SJSA1 (cell line): Measurements from ENCODE around the gene TBC1D22A. TPM values are rescaled to one million over a fixed set of nuclear protein-coding genes. Genes with fewer than 3 reads are reported as not detected.

Experiments used
- DNase-seq, 2 experiments: peaks; one replicate each; pipeline ENCODE4 v3.0.0-alpha.2; 2015 to 2020; ENCODE audit warnings: low spot score in 2 of 2, low read depth in 1 of 2
- H3K27ac ChIP-seq: fragments of 250-450 bp; sonication (Bioruptor Pico); 2 replicates; pipeline ENCODE4 v1.5.1; 2020; ENCODE audit warnings: mild to moderate bottlenecking, moderate library complexity
- H3K27me3 ChIP-seq: fragments of 250-450 bp; sonication (Bioruptor Pico); replicated peaks from 2 replicates; pipeline ENCODE4 v1.5.1; 2020; ENCODE audit warnings: mild to moderate bottlenecking, moderate library complexity
- H3K36me3 ChIP-seq: fragments of 250-450 bp; sonication (Bioruptor Pico); 2 replicates; pipeline ENCODE4 v1.5.1; 2020; ENCODE audit warnings: mild to moderate bottlenecking
- H3K4me1 ChIP-seq: fragments of 250-450 bp; sonication (Bioruptor Pico); replicated peaks from 2 replicates; pipeline ENCODE4 v1.6.1; 2021; ENCODE audit warnings: mild to moderate bottlenecking
- H3K4me3 ChIP-seq: fragments of 250-450 bp; sonication (Bioruptor Pico); 2 replicates; pipeline ENCODE4 v1.5.1; 2020; ENCODE audit warnings: mild to moderate bottlenecking
- H3K9me3 ChIP-seq: fragments of 250-450 bp; sonication (Bioruptor Pico); replicated peaks from 2 replicates; pipeline ENCODE4 v1.5.1; 2020; ENCODE audit warnings: mild to moderate bottlenecking
- total RNA-seq: library from RNA; depleted of rRNA; stranded (reverse); fragments of >200 nt; shearing (Covaris generic); gene quantifications from 2 replicates; pipeline ENCODE4 v1.2.3, GENCODE V29; 2014

TBC1D22A gene
- total RNA-seq, 1 experiment from 2014 or later: 10.5 TPM

- peaks cover 5% of the 10 kb centered on the region; the same call in 1 of the 2 replicates for H3K4me1 ChIP-seq
- no peaks in the 10 kb centered on the region for H3K27me3 ChIP-seq
- no peaks in the 10 kb centered on the region for H3K36me3 ChIP-seq
- H3K4me3 ChIP-seq: no peak overlapping the region
- no peak overlapping the region for H3K27ac ChIP-seq
- H3K9me3 ChIP-seq: no peaks in the 10 kb centered on the region
- no peak for DNase-seq
Measured at GRCh38 chr22:47065756-47066615, 303.5 kb downstream of the TBC1D22A start.

GRCh38 chr22:47066616-47066905 lies 304.1 kb downstream of the TBC1D22A start:
- Histone ChIP-seq H3K27ac (no peak overlapping the region), H3K9me3 (no peaks in the 10 kb centered on the region), H3K27me3 (no peaks in the 10 kb centered on the region), H3K36me3 (no peaks in the 10 kb centered on the region), H3K4me3 (no peak overlapping the region), H3K4me1 (peaks cover 5% of the 10 kb centered on the region; the same call in 1 of the 2 replicates)
- no peak for DNase-seq

GRCh38 chr22:47067321-47067890 lies 305.0 kb downstream of the TBC1D22A start:
- no peaks in the 10 kb centered on the region for H3K9me3 ChIP-seq
- no peaks in the 10 kb centered on the region for H3K36me3 ChIP-seq
- H3K27ac ChIP-seq: no peak overlapping the region
- no peaks in the 10 kb centered on the region for H3K27me3 ChIP-seq
- H3K4me1 ChIP-seq: peaks cover 5% of the 10 kb centered on the region; the same call in 1 of the 2 replicates
- no peak overlapping the region for H3K4me3 ChIP-seq
- no peak for DNase-seq

- Histone ChIP-seq H3K9me3 (no peaks in the 10 kb centered on the region), H3K27me3 (no peaks in the 10 kb centered on the region), H3K27ac (no peak overlapping the region), H3K4me3 (no peak overlapping the region), H3K36me3 (no peaks in the 10 kb centered on the region), H3K4me1 (peaks cover 5% of the 10 kb centered on the region; the same call in 1 of the 2 replicates)
- no peak for DNase-seq
Measured at GRCh38 chr22:47067911-47068625, 305.6 kb downstream of the TBC1D22A start.

GRCh38 chr22:47068626-47068996 lies 306.2 kb downstream of the TBC1D22A start:
- Histone ChIP-seq H3K27me3 (no peaks in the 10 kb centered on the region), H3K4me1 (peaks cover 5% of the 10 kb centered on the region; the same call in 1 of the 2 replicates), H3K9me3 (no peaks in the 10 kb centered on the region), H3K4me3 (no peak overlapping the region), H3K36me3 (no peaks in the 10 kb centered on the region), H3K27ac (no peak overlapping the region)
- DNase-seq: no peak

- DNase-seq: no peak
- no peaks in the 10 kb centered on the region for H3K27me3 ChIP-seq
- H3K4me1 ChIP-seq: peaks cover 5% of the 10 kb centered on the region; the same call in 1 of the 2 replicates
- H3K27ac ChIP-seq: no peak overlapping the region
- H3K36me3 ChIP-seq: no peaks in the 10 kb centered on the region
- no peak overlapping the region for H3K4me3 ChIP-seq
- no peaks in the 10 kb centered on the region for H3K9me3 ChIP-seq
Measured at GRCh38 chr22:47069270-47069669, 306.8 kb downstream of the TBC1D22A start.

- no peaks in the 10 kb centered on the region for H3K27me3 ChIP-seq
- H3K9me3 ChIP-seq: no peaks in the 10 kb centered on the region
- no peak overlapping the region for H3K27ac ChIP-seq
- no peak overlapping the region for H3K4me3 ChIP-seq
- no peaks in the 10 kb centered on the region for H3K36me3 ChIP-seq
- DNase-seq: no peak
- H3K4me1 ChIP-seq: no peaks in the 10 kb centered on the region
Measured at GRCh38 chr22:47071078-47071806, 308.8 kb downstream of the TBC1D22A start.

GRCh38 chr22:47071807-47072641 lies 309.6 kb downstream of the TBC1D22A start:
- Histone ChIP-seq H3K4me3 (no peak overlapping the region), H3K4me1 (no peaks in the 10 kb centered on the region), H3K27ac (no peak overlapping the region), H3K9me3 (no peaks in the 10 kb centered on the region; the same call in 1 of the 2 replicates), H3K27me3 (no peaks in the 10 kb centered on the region), H3K36me3 (no peaks in the 10 kb centered on the region)
- no peak for DNase-seq

- H3K27me3 ChIP-seq: no peaks in the 10 kb centered on the region
- no peaks in the 10 kb centered on the region for H3K36me3 ChIP-seq
- no peak overlapping the region for H3K27ac ChIP-seq
- no peak for DNase-seq
- H3K9me3 ChIP-seq: no peaks in the 10 kb centered on the region; the same call in 1 of the 2 replicates
- no peaks in the 10 kb centered on the region for H3K4me1 ChIP-seq
- H3K4me3 ChIP-seq: no peak overlapping the region
Measured at GRCh38 chr22:47072642-47072967, 310.2 kb downstream of the TBC1D22A start.

- Histone ChIP-seq H3K27ac (no peak overlapping the region), H3K36me3 (no peaks in the 10 kb centered on the region), H3K27me3 (no peaks in the 10 kb centered on the region), H3K4me1 (no peaks in the 10 kb centered on the region), H3K9me3 (no peaks in the 10 kb centered on the region; the same call in 1 of the 2 replicates), H3K4me3 (no peak overlapping the region)
- no peak for DNase-seq
Measured at GRCh38 chr22:47073075-47073474, 310.6 kb downstream of the TBC1D22A start.

- Histone ChIP-seq H3K27ac (no peak overlapping the region), H3K4me3 (no peak overlapping the region), H3K27me3 (no peaks in the 10 kb centered on the region), H3K9me3 (no peaks in the 10 kb centered on the region; the same call in 1 of the 2 replicates), H3K36me3 (no peaks in the 10 kb centered on the region), H3K4me1 (no peaks in the 10 kb centered on the region)
- no peak for DNase-seq
Measured at GRCh38 chr22:47074105-47074504, 311.7 kb downstream of the TBC1D22A start.

- Histone ChIP-seq H3K27ac (no peak overlapping the region), H3K4me3 (no peak overlapping the region), H3K36me3 (no peaks in the 10 kb centered on the region), H3K9me3 (no peaks in the 10 kb centered on the region; the same call in 1 of the 2 replicates), H3K4me1 (no peaks in the 10 kb centered on the region), H3K27me3 (no peaks in the 10 kb centered on the region)
- DNase-seq: no peak
Measured at GRCh38 chr22:47075568-47075967, 313.1 kb downstream of the TBC1D22A start.

GRCh38 chr22:47076758-47077157 lies 314.3 kb downstream of the TBC1D22A start:
- H3K27ac ChIP-seq: no peak overlapping the region
- no peak overlapping the region for H3K4me3 ChIP-seq
- H3K27me3 ChIP-seq: no peaks in the 10 kb centered on the region
- H3K9me3 ChIP-seq: no peaks in the 10 kb centered on the region; the same call in 1 of the 2 replicates
- no peak for DNase-seq
- no peaks in the 10 kb centered on the region for H3K4me1 ChIP-seq
- H3K36me3 ChIP-seq: no peaks in the 10 kb centered on the region
